Measurements from ENCODE around the gene BCAS3.

Gene BCAS3

DNA sequence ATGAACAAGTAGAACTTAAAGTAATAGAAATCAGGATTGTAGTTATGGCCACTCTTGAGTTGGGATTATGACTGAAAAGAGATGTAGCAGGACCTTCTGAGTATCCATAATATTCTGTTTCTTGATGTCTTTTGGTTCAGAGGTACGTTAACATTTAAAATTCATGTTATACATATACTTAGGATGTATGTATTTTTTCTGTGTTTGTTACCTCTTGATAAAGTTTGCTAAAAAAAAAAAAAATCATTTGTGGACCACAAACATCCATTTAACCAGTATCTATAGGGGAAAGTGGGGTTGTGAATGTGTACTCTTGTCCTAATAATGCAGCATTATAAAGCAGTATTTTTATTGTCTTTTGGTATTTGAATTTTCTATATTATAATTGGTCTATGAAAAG is 65.6 kb downstream of the BCAS3 start:
- no peak for DNase-seq
- TF ChIP-seq, protein P1, sequence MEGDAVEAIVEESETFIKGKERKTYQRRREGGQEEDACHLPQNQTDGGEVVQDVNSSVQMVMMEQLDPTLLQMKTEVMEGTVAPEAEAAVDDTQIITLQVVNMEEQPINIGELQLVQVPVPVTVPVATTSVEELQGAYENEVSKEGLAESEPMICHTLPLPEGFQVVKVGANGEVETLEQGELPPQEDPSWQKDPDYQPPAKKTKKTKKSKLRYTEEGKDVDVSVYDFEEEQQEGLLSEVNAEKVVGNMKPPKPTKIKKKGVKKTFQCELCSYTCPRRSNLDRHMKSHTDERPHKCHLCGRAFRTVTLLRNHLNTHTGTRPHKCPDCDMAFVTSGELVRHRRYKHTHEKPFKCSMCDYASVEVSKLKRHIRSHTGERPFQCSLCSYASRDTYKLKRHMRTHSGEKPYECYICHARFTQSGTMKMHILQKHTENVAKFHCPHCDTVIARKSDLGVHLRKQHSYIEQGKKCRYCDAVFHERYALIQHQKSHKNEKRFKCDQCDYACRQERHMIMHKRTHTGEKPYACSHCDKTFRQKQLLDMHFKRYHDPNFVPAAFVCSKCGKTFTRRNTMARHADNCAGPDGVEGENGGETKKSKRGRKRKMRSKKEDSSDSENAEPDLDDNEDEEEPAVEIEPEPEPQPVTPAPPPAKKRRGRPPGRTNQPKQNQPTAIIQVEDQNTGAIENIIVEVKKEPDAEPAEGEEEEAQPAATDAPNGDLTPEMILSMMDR (IDR thresholded peaks at IDR 0.05; ENCODE audit: low read depth, low read length) = no peak
- Histone ChIP-seq H3K27me3 (no peaks in the 10 kb centered on the region), H3K4me3 (ENCODE audit: low read depth, low read length) (no peak overlapping the region), H3K36me3 (no peaks in the 10 kb centered on the region), H3K9me3 (no peaks in the 10 kb centered on the region), H3K4me1 (no peaks in the 10 kb centered on the region)

DNA sequence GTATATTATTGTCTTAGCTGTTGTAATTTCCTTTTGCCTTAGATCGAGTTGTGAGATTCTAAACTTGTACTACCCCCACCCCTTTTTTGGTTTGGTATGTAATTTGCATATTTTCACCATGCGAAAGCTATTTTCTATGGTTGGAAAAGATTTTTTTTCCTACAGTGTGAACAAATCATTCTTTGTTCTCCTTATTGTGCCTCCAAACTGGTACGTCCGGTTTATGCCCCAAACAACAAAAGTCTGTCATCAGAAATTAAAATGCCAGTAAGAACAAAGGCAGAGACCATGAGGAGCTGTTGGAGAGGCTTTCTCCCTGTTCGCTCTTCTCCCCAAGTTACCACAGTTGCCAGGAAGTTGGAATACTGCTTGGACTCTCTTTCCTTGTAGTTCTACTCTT is 66.1 kb downstream of the BCAS3 start:
- Histone ChIP-seq H3K4me3 (ENCODE audit: low read depth, low read length) (no peak overlapping the region), H3K4me1 (no peaks in the 10 kb centered on the region), H3K27me3 (no peaks in the 10 kb centered on the region), H3K36me3 (no peaks in the 10 kb centered on the region), H3K9me3 (no peaks in the 10 kb centered on the region)
- TF ChIP-seq, protein P1 (IDR thresholded peaks at IDR 0.05; ENCODE audit: low read depth, low read length) = no peak
- DNase-seq = no peak

DNA sequence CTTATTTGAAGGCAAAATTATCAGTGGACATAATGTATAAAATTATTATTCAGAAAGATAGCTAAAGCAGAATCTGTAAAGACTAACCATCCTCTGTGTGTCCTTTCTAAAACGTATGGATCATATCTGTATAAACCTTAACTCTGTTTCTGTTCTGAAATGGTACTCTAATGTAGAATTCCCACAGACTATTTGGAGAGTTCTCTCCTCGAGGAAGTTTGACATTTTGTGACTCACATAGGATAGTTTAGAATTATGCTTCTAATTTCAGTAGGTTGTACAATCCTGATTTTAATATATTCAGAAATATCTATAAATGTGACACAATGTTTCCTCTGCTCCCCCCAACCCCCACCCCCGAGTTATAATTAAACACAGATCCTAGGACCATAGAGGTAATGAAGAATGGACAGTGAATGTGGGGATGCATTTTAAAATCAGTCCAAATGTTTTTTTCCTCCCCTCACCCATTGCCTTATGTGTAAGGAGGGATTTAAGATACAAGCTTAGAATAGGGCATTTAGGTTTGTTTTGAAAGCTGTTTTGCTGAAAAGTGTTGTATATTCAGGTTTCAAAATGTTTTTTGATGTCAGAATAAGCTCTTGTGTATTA is 66.8 kb downstream of the BCAS3 start:
- H3K27me3 ChIP-seq = no peaks in the 10 kb centered on the region
- no peak for DNase-seq
- H3K4me1 ChIP-seq = no peaks in the 10 kb centered on the region
- H3K9me3 ChIP-seq = no peaks in the 10 kb centered on the region
- no peaks in the 10 kb centered on the region for H3K36me3 ChIP-seq
- no peak overlapping the region for H3K4me3 ChIP-seq (ENCODE audit: low read depth, low read length)
- TF ChIP-seq, protein P1 (IDR thresholded peaks at IDR 0.05; ENCODE audit: low read depth, low read length) = no peak

DNA sequence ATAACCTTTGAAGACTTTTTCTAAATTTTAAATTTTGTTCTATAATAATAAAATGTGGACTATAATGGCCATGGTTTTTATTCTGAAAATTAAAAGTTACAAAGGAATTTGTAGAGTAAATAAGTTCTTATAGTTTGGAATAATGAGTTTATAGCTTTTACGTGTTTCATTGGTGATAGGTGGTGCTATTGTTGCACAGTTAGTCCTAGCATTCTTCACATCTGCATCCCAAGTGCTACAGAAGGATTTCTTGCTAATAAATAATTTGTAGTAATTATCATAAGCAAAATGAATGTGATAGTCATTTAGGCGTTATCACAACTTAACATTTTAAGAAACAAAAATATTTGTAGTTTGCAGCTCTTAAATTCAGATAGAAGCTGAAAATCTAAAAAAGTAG is 67.9 kb downstream of the BCAS3 start:
- Histone ChIP-seq H3K9me3 (no peaks in the 10 kb centered on the region), H3K4me3 (ENCODE audit: low read depth, low read length) (no peak overlapping the region), H3K36me3 (no peaks in the 10 kb centered on the region), H3K4me1 (no peaks in the 10 kb centered on the region), H3K27me3 (no peaks in the 10 kb centered on the region)
- TF ChIP-seq, protein P1 (IDR thresholded peaks at IDR 0.05; ENCODE audit: low read depth, low read length) = peak; percentile 35; the same call in 1 of the 2 replicates
- no peak for DNase-seq

DNA sequence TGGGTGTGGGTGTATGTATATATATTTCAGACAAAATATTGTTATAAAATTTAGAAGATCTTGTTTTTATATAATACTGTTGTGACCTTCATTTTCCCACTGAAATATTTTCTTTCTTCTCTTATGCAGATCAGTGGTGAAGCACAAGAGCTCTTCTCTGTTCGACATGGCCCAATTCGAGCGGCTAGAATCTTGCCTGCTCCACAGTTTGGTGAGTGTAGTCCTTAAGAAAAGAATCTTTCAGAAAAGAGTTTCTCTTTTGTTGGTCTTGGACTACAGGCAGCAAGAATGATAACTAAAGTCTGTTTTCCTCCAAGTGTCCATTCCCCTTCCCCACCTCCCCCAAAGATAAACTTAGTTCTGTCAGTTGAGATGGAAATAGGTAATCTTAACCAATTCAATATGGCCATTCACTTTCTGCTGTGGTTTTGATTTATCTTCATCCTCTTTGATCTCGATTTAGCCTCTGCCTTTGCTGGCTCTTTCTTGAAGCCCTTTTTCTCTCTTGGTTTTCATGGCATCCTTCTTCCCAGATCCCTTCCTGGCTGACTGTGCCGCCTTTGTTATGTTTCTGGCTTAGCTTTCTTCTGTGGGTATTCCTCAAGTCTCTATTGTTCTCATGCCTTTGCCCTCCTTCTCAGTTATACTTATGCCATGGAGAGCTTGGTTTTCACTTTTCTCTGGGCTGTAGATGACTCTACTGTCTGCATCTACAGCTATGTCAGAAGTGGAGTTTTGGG is 69.6 kb downstream of the BCAS3 start:
- Histone ChIP-seq H3K4me1 (no peaks in the 10 kb centered on the region), H3K27me3 (no peaks in the 10 kb centered on the region), H3K4me3 (ENCODE audit: low read depth, low read length) (no peak overlapping the region), H3K36me3 (no peaks in the 10 kb centered on the region), H3K9me3 (no peaks in the 10 kb centered on the region)
- TF ChIP-seq, protein P1 (IDR thresholded peaks at IDR 0.05; ENCODE audit: low read depth, low read length) = no peak
- no peak for DNase-seq

DNA sequence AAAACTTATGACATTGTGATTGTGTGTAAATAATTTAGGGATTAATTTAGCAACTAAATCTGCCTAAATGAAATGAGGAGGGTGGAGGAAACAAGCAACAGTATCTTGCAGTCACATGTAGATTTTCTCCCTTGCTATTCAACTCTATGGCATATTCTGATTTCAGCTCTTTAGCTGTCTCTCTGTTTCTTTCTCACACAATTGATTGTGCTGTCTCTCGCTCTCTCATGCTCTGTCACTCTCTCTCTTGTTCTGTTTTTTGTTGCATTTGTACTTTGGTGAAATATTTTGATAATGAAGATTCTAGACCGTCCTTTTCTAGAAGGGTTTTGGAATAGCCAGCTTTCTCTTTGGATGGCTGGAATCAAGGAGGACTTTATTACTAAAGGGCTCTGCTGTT is 70.6 kb downstream of the BCAS3 start:
- TF ChIP-seq, protein P1 (IDR thresholded peaks at IDR 0.05; ENCODE audit: low read depth, low read length) = no peak
- H3K4me1 ChIP-seq = no peaks in the 10 kb centered on the region
- no peaks in the 10 kb centered on the region for H3K9me3 ChIP-seq
- H3K27me3 ChIP-seq = no peaks in the 10 kb centered on the region
- DNase-seq = no peak
- no peaks in the 10 kb centered on the region for H3K36me3 ChIP-seq
- no peak overlapping the region for H3K4me3 ChIP-seq (ENCODE audit: low read depth, low read length)
